Epithelial cell of umbilical artery (primary cell): ENCODE results near the gene PRLR. TPM values are rescaled to one million over a fixed set of nuclear protein-coding genes. Genes with fewer than 3 reads are reported as not detected.

ENCODE experiments used
- total RNA-seq: library from RNA; depleted of rRNA; stranded (reverse); fragments of >200 nt; gene quantifications from 2 replicates; pipeline ENCODE4 v1.2.3, GENCODE V29; 2014

Gene PRLR
- not detected in 2 replicates for total RNA-seq

GRCh38 chr5:35230038-35230611 is at the start of gene PRLR:
Gene PRLR (minus strand): TSS chr5:35230487. CDS start chr5:35089620, 140,867 bp downstream.

GRCh38 chr5:35047785-35048404 is 182.4 kb downstream of the PRLR start, which contains the start of gene AGXT2:
Gene AGXT2 (minus strand): TSS chr5:35047949. CDS start chr5:35047892, 57 bp downstream.

Other genes with a start within 250 kb of the PRLR start
- gene AGXT2, start 182.5 kb downstream of the PRLR start, total RNA-seq: not detected in 2 replicates